ENCODE results near the gene CH25H. TPM values are rescaled to one million over a fixed set of nuclear protein-coding genes. Genes with fewer than 3 reads are reported as not detected.

CH25H gene
- polyA plus RNA-seq, 1 experiment, result 0.71 TPM

- H3K4me3 ChIP-seq (ENCODE audit: low read depth, low read length), result no peak overlapping the region
- DNase-seq (ENCODE audit: low read depth, low spot score), result no peak
- TF ChIP-seq CTCF (IDR thresholded peaks at IDR 0.05; ENCODE audit: low read depth, low read length), result no peak
- H3K27me3 ChIP-seq (ENCODE audit: control insufficient read depth, insufficient read depth, low read length), result no peaks in the 10 kb centered on the region
- POLR2A ChIA-PET, result no interaction called here
- CTCF ChIA-PET, result interaction anchor here (2.3 kb wide), 1 partner anchor 25 kb away, joined by 9 read pairs; no protein-coding TSS in a partner anchor
- no peak overlapping the region for H3K27ac ChIP-seq (ENCODE audit: low read depth, low read length)
- no peaks in the 10 kb centered on the region for H3K9me3 ChIP-seq (ENCODE audit: control insufficient read depth, insufficient read depth, low read length)
Measured at GRCh38 chr10:89242840-89243568, 35.9 kb upstream of the CH25H start.

- DNase-seq (ENCODE audit: low read depth, low spot score), result no peak
- ChIA-PET CTCF (no interaction called here), POLR2A (no interaction called here)
- no peak for TF ChIP-seq CTCF (IDR thresholded peaks at IDR 0.05; ENCODE audit: low read depth, low read length)
- H3K4me3 ChIP-seq (ENCODE audit: low read depth, low read length), result no peak overlapping the region
- no peak overlapping the region for H3K27ac ChIP-seq (ENCODE audit: low read depth, low read length)
- H3K9me3 ChIP-seq (ENCODE audit: control insufficient read depth, insufficient read depth, low read length), result no peaks in the 10 kb centered on the region
- H3K27me3 ChIP-seq (ENCODE audit: control insufficient read depth, insufficient read depth, low read length), result no peaks in the 10 kb centered on the region
Measured at GRCh38 chr10:89242345-89242684, 35.2 kb upstream of the CH25H start.

- CTCF ChIA-PET, result interaction anchor here (1.1 kb wide), 1 partner anchor 128 kb away, joined by 3 read pairs; no protein-coding TSS in a partner anchor
- Histone ChIP-seq H3K27me3 (ENCODE audit: control insufficient read depth, insufficient read depth, low read length) (no peaks in the 10 kb centered on the region), H3K4me3 (ENCODE audit: low read depth, low read length) (no peak overlapping the region), H3K9me3 (ENCODE audit: control insufficient read depth, insufficient read depth, low read length) (no peaks in the 10 kb centered on the region), H3K27ac (ENCODE audit: low read depth, low read length) (no peak overlapping the region)
- no peak for TF ChIP-seq CTCF (IDR thresholded peaks at IDR 0.05; ENCODE audit: low read depth, low read length)
- DNase-seq (ENCODE audit: low read depth, low spot score), result no peak
- POLR2A ChIA-PET, result no interaction called here
Measured at GRCh38 chr10:89241486-89242344, 34.6 kb upstream of the CH25H start.

GRCh38 chr10:89241026-89241425 is 33.9 kb upstream of the CH25H start:
- ChIA-PET CTCF (interaction anchor here (1.1 kb wide), 1 partner anchor 128 kb away, joined by 3 read pairs; no protein-coding TSS in a partner anchor), POLR2A (no interaction called here)
- Histone ChIP-seq H3K27ac (ENCODE audit: low read depth, low read length) (no peak overlapping the region), H3K4me3 (ENCODE audit: low read depth, low read length) (no peak overlapping the region), H3K9me3 (ENCODE audit: control insufficient read depth, insufficient read depth, low read length) (no peaks in the 10 kb centered on the region), H3K27me3 (ENCODE audit: control insufficient read depth, insufficient read depth, low read length) (no peaks in the 10 kb centered on the region)
- TF ChIP-seq CTCF (IDR thresholded peaks at IDR 0.05; ENCODE audit: low read depth, low read length), result no peak
- DNase-seq (ENCODE audit: low read depth, low spot score), result no peak

- DNase-seq (ENCODE audit: low read depth, low spot score), result no peak
- Histone ChIP-seq H3K27me3 (ENCODE audit: control insufficient read depth, insufficient read depth, low read length) (no peaks in the 10 kb centered on the region), H3K9me3 (ENCODE audit: control insufficient read depth, insufficient read depth, low read length) (no peaks in the 10 kb centered on the region), H3K4me3 (ENCODE audit: low read depth, low read length) (no peak overlapping the region), H3K27ac (ENCODE audit: low read depth, low read length) (no peak overlapping the region)
- no peak for TF ChIP-seq CTCF (IDR thresholded peaks at IDR 0.05; ENCODE audit: low read depth, low read length)
- ChIA-PET POLR2A (no interaction called here), CTCF (no interaction called here)
Measured at GRCh38 chr10:89240519-89240918, 33.4 kb upstream of the CH25H start.
